GM13976 (cell line): ENCODE measurements around the gene PANK4.

Source experiments
- DNase-seq: peaks from one replicate; pipeline ENCODE4 v3.0.0; 2012; ENCODE audit warnings: low spot score
- in situ Hi-C: fragments of 300-500 bp; cut with MboI; formaldehyde crosslinking; loops from one replicate; pipeline ENCODE4 v1.12.0; 2022; ENCODE audit warnings: low sequenced_read_pairs, mixed read lengths, inconsistent platforms; ENCODE audit not compliant: unreplicated experiment
- TF ChIP-seq, protein P1 (sequence below): IDR thresholded peaks from 2 replicates; pipeline ENCODE4 v1.5.1; 2012; ENCODE audit warnings: borderline replicate concordance, mild to moderate bottlenecking; ENCODE audit not compliant: insufficient read depth; ENCODE audit errors: extremely low read depth, missing control alignments, control extremely low read depth

Gene PANK4

DNA sequence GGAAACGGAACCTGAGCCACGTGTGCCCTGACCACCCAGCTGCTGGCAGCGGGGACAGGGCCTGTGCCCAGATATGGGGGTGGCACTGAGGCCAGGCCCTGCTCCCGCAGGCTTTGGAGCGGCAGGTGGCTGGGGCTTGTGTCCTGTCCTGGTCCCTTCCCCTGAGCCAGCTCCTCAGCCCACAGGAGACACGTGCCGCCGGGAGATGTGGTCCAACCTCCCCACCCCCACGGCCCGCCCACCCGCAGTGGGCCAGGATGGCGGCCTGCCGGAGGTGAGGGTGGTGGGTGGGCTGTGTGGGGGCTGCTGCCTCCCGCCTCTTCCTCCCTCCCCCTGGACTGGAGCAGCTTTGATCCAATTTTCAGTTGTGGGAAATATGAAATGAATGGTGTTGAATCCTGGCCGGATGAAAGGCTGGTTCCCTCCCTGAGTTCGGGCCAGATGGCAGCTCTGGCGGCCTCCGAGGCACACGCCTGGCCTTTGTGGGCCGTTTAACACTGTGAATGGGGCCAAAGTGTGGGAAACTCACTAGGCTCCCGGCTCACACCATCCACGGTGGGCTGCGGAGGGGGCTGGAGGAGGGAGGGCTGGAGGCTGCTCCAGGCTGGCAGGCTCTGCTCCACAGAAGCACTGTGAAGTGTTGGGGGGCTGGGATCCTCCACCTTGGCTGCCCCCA, 6.2 kb upstream of the PANK4 start:
- DNase-seq = no peak
- in situ Hi-C loops = loop anchor here (25.0 kb wide), 1 partner anchor 120 kb away; the partner anchor contains the start of gene PEX10
- TF ChIP-seq, protein P1, sequence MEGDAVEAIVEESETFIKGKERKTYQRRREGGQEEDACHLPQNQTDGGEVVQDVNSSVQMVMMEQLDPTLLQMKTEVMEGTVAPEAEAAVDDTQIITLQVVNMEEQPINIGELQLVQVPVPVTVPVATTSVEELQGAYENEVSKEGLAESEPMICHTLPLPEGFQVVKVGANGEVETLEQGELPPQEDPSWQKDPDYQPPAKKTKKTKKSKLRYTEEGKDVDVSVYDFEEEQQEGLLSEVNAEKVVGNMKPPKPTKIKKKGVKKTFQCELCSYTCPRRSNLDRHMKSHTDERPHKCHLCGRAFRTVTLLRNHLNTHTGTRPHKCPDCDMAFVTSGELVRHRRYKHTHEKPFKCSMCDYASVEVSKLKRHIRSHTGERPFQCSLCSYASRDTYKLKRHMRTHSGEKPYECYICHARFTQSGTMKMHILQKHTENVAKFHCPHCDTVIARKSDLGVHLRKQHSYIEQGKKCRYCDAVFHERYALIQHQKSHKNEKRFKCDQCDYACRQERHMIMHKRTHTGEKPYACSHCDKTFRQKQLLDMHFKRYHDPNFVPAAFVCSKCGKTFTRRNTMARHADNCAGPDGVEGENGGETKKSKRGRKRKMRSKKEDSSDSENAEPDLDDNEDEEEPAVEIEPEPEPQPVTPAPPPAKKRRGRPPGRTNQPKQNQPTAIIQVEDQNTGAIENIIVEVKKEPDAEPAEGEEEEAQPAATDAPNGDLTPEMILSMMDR = no peak

DNA sequence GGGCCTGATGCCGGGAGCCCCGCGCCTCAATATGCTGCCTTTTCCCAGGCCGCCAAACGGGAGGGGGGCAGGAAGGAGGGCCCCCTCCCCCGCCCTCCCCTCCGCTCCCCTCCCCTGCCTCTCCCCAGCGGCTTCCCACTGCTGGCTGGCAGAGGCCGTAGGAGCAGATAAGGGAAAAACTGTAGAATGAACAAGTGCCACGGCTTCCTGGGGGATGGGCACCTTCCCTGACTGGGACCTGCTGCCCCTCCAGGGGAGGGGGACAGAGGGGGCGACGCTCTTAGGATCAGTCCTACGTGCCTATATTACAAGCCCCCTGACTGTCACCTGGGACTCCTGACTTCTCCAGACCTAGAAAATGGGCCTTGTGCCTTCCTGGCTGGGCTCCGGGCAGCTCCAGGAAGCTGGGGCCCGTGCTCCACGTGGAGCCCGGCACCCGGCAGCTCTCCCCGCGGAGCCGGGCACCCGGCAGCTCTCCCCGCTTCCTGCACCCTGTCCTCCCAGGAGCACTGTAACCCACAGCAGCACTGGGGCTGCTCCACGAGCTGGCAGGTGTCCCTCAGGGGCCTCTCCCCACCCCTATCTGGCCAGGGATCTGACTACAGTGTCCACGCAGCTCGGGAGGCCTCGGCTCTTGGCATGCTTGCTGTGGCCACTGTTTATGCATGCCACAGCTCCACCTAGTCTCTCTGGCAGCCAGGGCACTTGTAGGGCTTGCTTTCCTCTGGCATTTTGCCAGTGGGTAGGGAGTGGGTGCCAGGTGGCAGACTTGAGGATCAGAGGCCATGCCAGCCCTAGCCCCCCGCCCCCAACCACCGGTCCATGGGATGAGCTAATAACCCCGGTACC, 4.3 kb upstream of the PANK4 start:
- in situ Hi-C loops = loop anchor here (25.0 kb wide), 1 partner anchor 118 kb away; the partner anchor contains the start of gene PEX10
- no peak for DNase-seq
- TF ChIP-seq, protein P1 = no peak

DNA sequence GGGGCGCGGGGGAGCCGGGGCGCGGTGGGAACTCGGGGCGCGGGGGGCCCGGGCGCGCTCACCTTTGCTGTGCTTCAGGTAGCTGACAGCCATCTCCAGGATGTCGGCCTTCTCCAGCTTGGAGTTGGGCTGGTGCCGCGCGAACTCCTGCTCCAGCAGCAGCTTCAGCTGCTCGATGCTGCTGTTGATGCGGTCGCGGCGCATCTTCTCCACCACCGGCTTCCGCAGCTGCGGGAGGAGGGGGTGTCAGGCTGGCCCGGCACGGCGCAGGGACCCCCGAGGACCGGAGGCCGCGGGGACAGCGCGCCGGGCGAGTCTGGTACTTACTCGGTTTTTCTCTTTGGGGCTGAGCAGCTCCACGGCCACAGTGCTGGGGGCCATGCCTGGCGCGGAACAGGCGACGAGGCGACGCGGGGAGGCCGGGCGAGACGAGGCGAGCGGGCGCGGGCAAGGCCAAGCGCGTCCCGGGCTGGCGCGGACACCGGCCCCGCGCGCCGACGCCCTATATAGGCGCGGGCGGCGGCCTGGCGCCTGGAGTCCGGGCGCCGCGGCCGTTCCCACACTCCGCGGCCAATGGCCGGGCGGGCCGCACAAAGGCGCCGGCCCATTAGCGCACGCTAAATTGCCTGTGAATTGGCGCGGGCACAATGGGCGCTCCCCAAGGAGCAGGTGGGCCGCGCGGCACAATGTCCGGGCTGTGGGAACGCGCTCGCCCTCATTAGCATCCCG, 3.6 kb upstream of the PANK4 start, which contains the start of gene HES5:
Gene HES5 (minus strand): TSS at position 480 of the 729 bp plus-strand sequence. CDS start 99 bp downstream, at position 381.
- TF ChIP-seq, protein P1 = no peak
- DNase-seq = no peak
- in situ Hi-C loops = loop anchor here (25.0 kb wide), 1 partner anchor 118 kb away; the partner anchor contains the start of gene PEX10

DNA sequence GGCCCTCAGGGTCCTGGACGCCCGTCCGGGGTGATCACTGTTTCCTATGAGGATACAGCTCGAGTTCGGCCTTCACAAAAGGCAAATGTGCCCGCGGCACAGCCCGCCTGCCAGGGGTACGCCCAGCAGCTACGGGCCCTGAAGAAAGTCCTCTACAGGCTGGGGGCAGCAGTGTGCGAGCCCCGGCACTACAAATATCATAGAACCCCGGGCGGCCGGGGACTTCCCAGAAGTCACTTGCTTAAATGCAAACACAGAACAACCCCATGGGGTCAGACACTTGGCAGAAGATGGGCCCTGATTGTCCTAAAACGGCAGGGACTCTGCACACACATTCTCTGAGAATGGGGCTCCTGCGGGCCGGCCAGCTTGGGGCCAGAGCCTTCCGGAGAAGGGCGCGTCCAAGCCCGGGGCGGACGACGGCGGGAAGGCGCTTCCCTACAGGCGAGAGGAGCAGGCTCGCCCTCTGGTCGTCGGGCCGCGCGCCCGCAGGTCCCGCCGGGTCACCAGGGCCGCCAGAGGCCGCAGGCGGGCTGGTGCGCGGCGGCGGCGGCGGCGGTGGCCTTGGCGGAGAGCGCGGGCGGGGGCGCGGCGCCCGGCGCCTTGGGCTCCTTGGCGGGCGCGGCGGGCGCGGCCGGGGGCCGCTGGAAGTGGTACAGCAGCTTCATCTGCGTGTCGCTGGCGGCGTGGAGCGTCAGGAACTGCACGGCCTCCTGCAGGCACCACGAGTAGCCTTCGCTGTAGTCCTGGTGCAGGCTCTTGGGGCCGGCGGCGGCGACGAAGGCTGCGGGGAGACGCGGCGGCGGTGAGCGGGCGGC, 2.8 kb upstream of the PANK4 start:
- in situ Hi-C loops = loop anchor here (25.0 kb wide), 1 partner anchor 117 kb away; the partner anchor contains the start of gene PEX10
- DNase-seq = no peak
- TF ChIP-seq, protein P1 = no peak

DNA sequence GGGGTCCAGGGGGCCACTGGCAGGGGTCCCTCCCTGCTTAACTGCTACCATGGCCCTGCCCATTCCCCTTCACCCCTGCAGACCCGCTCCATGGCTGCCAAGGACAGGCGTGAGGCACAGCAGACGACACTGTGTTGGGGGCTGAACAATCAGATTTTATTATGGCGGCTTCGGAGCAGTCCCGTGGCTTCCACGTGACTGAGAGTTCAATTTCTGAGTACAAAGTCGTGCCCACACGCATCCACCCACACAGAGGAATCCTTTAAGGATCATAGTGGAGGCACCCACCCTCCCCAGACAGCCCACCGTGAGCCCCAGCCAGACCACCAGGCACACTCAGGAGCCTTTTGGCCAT, 2.2 kb upstream of the PANK4 start:
- TF ChIP-seq, protein P1 = no peak
- no peak for DNase-seq
- in situ Hi-C loops = loop anchor here (25.0 kb wide), 1 partner anchor 116 kb away; the partner anchor contains the start of gene PEX10

DNA sequence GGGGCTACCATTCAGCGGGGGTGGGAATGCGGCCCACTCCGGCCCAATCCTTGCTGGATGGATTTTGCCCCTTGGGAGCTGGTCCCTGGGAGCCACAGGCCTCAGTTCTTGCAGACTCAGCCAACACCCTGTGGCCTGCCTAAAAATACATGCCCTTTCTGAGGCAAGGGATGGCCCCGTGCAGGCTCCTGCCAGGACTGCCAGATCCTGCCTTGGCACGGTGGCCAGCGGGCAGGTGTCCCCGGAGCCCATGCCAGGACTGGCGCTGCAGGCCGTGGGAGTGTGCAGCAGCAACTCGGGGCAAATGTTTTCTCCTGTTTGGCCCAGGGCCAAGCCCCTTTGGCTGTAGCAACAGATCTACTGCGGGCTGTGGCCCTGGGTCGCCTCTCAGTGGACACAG, 1.6 kb upstream of the PANK4 start:
- in situ Hi-C loops = loop anchor here (25.0 kb wide), 1 partner anchor 116 kb away; the partner anchor contains the start of gene PEX10
- TF ChIP-seq, protein P1 = no peak
- no peak for DNase-seq
